Muscle layer of duodenum (tissue), 2 donors: ENCODE measurements around the gene MYL4.

Experiments used
- H3K27ac ChIP-seq: one replicate; pipeline ENCODE4 v1.7.0; 2013; ENCODE audit warnings: mild to moderate bottlenecking, low read length
- H3K27me3 ChIP-seq: one replicate; pipeline ENCODE4 v1.7.0; 2013; ENCODE audit warnings: low read depth, mild to moderate bottlenecking, control low read depth, low read length
- H3K36me3 ChIP-seq, 2 donors: one replicate each; pipeline ENCODE4 v1.7.0; 2013; ENCODE audit warnings: low read length in 2 of 2, control low read depth in 1 of 2, mild to moderate bottlenecking in 1 of 2; ENCODE audit not compliant: insufficient read depth in 2 of 2, control insufficient read depth in 1 of 2
- H3K4me1 ChIP-seq, 2 donors: one replicate each; pipeline ENCODE4 v1.7.0; 2013; ENCODE audit warnings: low read length in 2 of 2, mild to moderate bottlenecking in 2 of 2, control low read depth in 1 of 2, moderate library complexity in 1 of 2; ENCODE audit not compliant: insufficient read depth in 2 of 2, control insufficient read depth in 1 of 2
- H3K4me3 ChIP-seq, 2 donors: one replicate each; pipeline ENCODE4 v1.7.0; 2013; ENCODE audit warnings: low read length in 2 of 2, low read depth in 1 of 2, mild to moderate bottlenecking in 1 of 2
- H3K9me3 ChIP-seq, 2 donors: one replicate each; pipeline ENCODE4 v1.7.0; 2013; ENCODE audit warnings: low read length in 2 of 2, control low read depth in 1 of 2, mild to moderate bottlenecking in 1 of 2; ENCODE audit not compliant: control insufficient read depth in 1 of 2
- donor health status: healthy.

Gene MYL4

DNA sequence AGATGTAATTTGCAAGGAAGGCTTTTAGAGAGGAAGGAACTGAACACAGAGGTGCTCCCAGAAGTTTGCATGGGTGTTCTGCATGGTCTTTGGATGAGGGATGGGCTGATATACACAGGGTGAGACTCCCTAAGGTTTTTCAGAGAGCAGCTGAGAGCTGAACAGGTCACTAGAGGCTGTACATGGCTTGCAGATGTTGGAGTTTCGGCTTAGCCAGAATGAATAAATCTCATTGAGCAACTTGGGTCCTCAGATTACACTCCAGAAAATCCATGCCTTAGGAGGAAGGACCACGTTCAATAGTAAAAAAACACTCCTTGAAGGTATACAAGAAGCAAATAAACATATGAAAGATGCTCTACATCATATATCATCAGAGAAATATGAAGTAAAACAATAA, 37.0 kb downstream of the MYL4 start:
- Histone ChIP-seq H3K27ac (no peak overlapping the region), H3K4me3 (no peak overlapping the region), H3K9me3 (no peaks in the 10 kb centered on the region), H3K4me1 (peaks cover 0 to 4% of the 10 kb centered on the region in 2 donors), H3K27me3 (no peaks in the 10 kb centered on the region), H3K36me3 (no peaks in the 10 kb centered on the region)

DNA sequence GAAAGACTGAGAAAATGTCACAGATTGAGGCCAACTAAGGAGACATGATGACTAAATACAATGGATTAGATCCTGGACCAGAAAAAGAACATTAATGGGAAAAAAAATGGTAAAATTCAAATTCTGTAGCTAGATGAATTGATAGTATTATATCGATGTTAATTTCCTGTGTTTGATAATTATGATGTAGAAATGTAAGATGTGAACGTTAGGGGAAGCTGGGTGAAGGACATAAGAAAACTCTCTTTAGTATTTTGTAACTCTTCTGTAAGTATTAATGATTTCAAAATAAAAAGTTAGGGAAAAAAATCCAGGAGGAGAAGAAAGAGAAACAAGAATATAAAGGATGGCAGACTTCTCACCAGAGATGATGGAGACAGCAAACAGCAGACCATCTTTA, 41.7 kb downstream of the MYL4 start:
- Histone ChIP-seq H3K27ac (no peak overlapping the region), H3K4me3 (no peak overlapping the region), H3K36me3 (no peaks in the 10 kb centered on the region), H3K9me3 (no peaks in the 10 kb centered on the region), H3K27me3 (no peaks in the 10 kb centered on the region), H3K4me1 (peaks cover 0 to 7% of the 10 kb centered on the region in 2 donors)

DNA sequence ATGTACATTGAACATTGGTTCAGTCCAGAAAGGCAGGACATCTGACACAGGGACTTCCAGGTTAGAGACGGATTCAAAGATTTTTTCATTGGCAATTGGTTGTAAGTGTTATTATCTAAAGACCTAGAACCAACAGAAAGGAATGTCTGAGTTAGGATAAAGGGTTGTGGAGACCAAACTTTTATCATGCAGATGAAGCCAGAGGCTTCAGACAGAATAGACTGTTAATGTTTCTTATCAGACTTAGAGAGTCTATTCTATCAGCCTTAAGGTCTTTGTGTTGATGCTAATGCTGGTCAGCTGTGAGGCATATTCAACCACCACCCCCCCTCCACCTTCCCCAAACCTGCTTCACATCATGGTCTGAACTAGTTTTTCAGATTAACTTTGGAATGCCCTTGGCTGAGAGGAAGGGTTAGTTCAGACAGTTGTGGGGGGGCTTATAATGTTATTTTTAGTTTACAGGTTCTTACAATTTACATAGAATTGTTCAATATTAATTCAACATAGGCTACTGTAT, 42.3 kb downstream of the MYL4 start:
- Histone ChIP-seq H3K27me3 (no peaks in the 10 kb centered on the region), H3K4me1 (peaks cover 0 to 7% of the 10 kb centered on the region in 2 donors), H3K4me3 (no peak overlapping the region), H3K36me3 (no peaks in the 10 kb centered on the region), H3K9me3 (no peaks in the 10 kb centered on the region), H3K27ac (no peak overlapping the region)

DNA sequence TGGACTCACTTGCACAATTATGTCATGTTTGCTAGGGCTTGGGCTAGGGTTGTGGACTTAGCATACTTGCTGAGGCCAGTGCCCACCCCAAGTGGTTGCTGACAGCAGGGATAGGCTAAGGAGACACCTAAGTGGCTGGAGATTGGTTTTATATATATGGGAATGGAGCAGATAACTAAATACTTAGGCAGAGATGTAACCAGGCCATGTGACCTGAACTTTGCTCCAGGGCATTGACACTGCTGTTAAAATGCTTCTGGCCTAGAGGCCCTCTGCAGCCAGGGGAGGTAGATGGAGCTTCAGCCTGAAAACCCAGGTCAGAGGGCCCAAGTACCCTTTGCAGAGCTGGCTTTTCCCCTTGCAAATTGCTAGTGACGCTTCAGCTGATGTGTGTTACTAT, 43.1 kb downstream of the MYL4 start:
- no peaks in the 10 kb centered on the region for H3K27me3 ChIP-seq
- no peaks in the 10 kb centered on the region for H3K36me3 ChIP-seq
- H3K9me3 ChIP-seq: no peaks in the 10 kb centered on the region
- H3K4me1 ChIP-seq: peaks cover 0 to 7% of the 10 kb centered on the region in 2 donors
- no peak overlapping the region for H3K4me3 ChIP-seq
- no peak overlapping the region for H3K27ac ChIP-seq

DNA sequence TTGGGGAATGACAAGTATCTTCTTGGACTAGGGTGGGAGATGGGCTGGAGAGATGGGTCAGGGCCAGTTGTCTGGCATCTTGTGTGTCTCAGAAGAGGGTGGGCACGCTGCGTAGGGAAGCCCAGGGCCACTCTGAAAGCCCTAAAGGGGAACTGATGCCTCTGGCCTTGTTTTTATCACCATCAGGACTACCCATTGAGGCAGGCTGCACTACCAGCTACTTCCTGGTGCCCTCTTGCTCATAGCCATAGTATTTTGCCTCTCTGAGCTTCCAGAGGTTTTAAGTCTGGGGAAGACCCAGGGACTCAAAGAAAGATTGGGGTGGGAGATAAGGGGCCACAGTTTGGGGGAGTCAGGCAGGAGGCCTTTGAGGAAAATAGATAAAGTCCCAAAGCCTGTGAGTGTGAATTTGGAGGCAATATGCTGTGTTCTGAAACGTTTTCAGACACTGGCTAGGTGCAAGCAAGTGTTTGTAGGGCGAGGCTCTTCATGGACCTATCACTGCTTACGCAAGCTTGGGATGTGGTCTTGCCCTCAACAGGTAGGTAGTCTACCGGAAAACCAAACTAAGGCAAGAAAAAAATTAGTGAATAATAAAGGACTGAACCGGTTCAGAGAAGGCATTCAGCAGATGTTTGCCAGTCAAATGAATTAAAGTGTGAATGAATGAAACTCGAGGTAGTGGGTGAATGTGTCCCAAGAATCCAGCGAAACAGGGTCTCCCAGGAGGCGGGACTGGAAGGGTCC, 43.8 kb downstream of the MYL4 start:
- peaks cover 0 to 7% of the 10 kb centered on the region in 2 donors for H3K4me1 ChIP-seq
- H3K36me3 ChIP-seq: no peaks in the 10 kb centered on the region
- H3K4me3 ChIP-seq: peak overlapping the region; percentile 21 to 85
- H3K27me3 ChIP-seq: no peaks in the 10 kb centered on the region
- no peaks in the 10 kb centered on the region for H3K9me3 ChIP-seq
- no peak overlapping the region for H3K27ac ChIP-seq

DNA sequence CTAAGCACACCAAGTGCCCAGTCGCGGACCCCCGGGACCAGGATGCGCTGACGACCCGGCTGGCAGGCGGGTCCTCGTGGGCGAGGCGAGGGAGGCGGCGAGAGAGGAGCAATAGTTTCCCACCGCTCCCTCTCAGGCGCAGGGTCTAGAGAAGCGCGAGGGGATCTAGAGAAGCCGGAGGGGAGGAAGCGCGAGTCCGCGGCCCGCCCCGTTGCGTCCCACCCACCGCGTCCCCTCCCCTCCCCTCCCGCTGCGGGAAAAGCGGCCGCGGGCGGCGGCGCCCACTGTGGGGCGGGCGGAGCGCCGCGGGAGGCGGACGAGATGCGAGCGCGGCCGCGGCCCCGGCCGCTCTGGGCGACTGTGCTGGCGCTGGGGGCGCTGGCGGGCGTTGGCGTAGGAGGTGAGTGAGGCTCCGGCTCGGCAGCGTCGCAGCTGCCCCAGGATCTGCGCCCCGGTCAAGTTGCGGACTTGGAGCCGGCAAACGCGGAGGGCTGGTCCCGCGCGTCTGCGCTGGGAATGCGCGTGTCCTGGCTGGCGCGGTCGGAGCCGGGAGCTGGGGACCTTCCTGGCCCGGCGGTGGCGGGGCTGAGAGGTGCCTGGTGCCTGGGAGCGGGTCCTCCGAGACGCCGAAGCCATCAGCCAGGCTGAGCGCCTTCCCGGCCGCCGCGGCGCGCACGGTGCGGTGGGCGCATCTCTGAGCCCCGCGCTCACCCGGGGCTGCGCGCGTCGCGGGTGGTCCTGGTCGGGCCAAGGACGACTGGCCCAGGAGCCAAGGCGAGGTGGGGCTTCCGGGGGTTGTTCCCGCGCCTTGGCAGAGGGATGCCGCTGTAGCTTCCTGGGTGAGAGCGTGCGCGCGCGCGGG, 44.6 kb downstream of the MYL4 start, which contains the start of gene ITGB3:
Gene ITGB3 (plus strand): TSS at position 287 of the 862 bp plus-strand sequence. CDS start 35 bp downstream, at position 322.
- no peak within 1 kb of the TSS for H3K27ac ChIP-seq
- no peaks in the 10 kb centered on the region for H3K9me3 ChIP-seq
- H3K36me3 ChIP-seq: peaks cover 0 to 6% of the 10 kb centered on the region in 2 donors

DNA sequence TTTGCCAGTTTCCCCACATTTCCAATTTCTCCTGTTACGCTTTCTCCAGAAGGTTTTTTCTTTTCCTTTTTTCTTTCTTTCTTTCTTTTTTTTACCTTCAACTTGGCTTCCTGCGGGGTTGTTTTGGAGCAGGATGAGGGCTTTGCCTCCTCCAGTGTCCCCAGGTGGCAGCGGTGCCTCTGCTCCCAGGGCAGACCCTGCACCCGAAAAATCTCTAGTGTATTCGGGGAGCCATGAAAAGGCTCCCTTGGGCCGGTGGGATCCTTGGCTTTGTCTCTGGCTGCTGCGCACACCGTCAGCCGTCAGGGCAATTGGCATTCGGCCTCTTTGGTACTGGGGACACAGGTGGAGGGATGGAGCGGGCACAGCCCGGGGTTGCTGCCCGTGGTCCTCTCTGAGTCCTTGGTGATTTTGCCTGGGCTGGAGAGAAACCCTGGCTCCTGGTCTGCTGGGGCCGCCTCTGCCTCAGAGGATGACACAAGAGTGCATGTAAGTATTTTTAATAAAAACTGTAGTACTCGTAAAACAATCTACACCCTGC, 45.3 kb downstream of the MYL4 start:
- Histone ChIP-seq H3K9me3 (no peaks in the 10 kb centered on the region), H3K27ac (no peak overlapping the region), H3K4me1 (peaks cover 0 to 7% of the 10 kb centered on the region in 2 donors), H3K36me3 (peaks cover 0 to 6% of the 10 kb centered on the region in 2 donors), H3K27me3 (no peaks in the 10 kb centered on the region), H3K4me3 (peak overlapping the region; percentile 70 to 85)

More for the DNA sequence above, 44.6 kb downstream of the MYL4 start, which contains the start of gene ITGB3:
- Histone ChIP-seq H3K4me1 (peaks cover 0 to 7% of the 10 kb centered on the region in 2 donors), H3K4me3 (peak within 1 kb of the TSS; percentile 70 to 85), H3K27me3 (no peaks in the 10 kb centered on the region)

DNA sequence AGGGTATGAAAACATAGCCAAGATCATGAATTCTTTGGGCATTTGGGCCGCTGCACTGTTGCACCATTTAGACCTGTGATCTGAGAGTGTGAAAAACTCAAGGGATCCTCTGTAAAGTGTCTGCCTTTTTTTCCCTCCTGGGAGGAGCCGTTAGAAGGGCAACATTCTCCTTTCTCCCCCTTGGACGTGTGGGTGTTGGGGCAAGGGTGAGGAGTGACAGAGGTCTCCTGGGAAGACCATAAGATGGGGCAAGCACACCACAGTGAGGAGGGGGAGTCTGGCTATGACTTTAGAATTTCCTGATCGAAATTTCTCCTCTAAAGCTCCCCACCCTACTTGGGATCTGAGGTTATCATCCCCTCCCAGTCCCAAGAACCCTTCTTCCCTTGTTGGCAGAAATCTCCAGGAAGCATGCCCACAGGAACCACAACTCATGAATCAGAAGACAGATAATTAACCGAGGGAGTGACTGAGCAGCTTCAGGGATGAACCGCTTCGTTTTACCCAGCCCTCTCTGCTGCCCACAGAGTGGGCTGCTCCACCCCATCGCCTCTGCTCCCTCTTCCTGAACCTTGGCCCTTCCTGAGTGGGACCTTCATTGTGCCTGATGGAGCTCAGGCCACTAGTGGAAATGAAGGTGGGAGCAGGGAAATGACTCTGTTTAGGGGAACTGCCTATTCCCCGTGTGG, 48.6 kb downstream of the MYL4 start:
- H3K4me1 ChIP-seq: peaks cover 0 to 7% of the 10 kb centered on the region in 2 donors
- H3K36me3 ChIP-seq: peaks cover 0 to 6% of the 10 kb centered on the region in 2 donors
- H3K27ac ChIP-seq: no peak overlapping the region
- no peak overlapping the region for H3K4me3 ChIP-seq
- H3K27me3 ChIP-seq: no peaks in the 10 kb centered on the region
- no peaks in the 10 kb centered on the region for H3K9me3 ChIP-seq

DNA sequence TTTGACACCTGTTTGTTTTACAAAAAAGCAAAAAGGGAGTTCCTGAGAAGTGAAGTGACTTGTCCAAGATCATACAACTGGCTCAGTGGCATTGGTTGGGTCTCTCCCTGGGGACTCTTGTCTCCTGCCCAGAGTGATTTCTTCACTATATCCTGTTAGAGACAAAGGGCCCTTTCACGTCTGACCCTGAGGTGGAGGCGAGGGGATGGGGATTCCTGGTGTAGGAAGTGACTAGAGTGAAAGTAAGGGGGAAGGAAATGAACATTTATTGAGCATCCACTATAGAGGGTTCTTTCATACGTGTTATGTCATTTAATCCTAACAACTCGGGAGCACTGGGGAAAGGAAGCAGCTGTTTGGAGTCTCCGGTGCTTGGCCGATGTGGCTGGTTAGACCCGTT, 53.4 kb downstream of the MYL4 start:
- H3K36me3 ChIP-seq: peaks cover 0 to 6% of the 10 kb centered on the region in 2 donors
- peaks cover 0 to 10% of the 10 kb centered on the region in 2 donors for H3K4me1 ChIP-seq
- no peak overlapping the region for H3K4me3 ChIP-seq
- no peaks in the 10 kb centered on the region for H3K27me3 ChIP-seq
- no peak overlapping the region for H3K27ac ChIP-seq
- no peaks in the 10 kb centered on the region for H3K9me3 ChIP-seq

DNA sequence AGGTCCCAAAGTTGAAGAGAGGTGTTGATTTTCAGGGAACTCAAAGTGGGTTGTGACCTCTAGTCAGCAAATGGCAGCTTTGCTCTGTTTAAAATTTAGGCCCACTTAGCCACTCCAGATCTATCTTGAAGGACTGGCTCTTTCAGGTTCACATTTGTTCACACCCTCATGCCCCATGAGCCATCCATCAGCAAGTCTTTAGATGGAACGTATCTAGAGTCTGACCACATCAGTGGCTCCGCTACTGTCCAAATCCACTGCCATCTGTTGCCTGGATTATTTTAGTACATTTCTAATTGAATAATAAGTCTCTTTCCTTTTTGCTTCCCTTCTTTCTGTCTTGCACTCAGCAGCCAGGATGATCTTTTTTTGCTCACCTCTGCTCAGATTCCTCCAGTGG, 55.0 kb downstream of the MYL4 start:
- no peaks in the 10 kb centered on the region for H3K36me3 ChIP-seq
- peaks cover 0 to 10% of the 10 kb centered on the region in 2 donors for H3K4me1 ChIP-seq
- no peak overlapping the region for H3K27ac ChIP-seq
- H3K27me3 ChIP-seq: no peaks in the 10 kb centered on the region
- no peak overlapping the region for H3K4me3 ChIP-seq
- no peaks in the 10 kb centered on the region for H3K9me3 ChIP-seq
